ENCODE data around the gene SEC11C. TPM values are rescaled to one million over a fixed set of nuclear protein-coding genes. Genes with fewer than 3 reads are reported as not detected.

Gene SEC11C
- total RNA-seq, 1 experiment from 2014 or later: 50.9 TPM

Other genes starting within 250 kb of the SEC11C start
- not detected in 2 replicates for gene GRP, start 80.3 kb downstream of the SEC11C start, total RNA-seq (2014; rRNA removed; shearing (Covaris generic))
- gene RAX, start 133.6 kb downstream of the SEC11C start, total RNA-seq (2014; rRNA removed; shearing (Covaris generic)): not detected in 2 replicates
- gene CPLX4, start 178.8 kb downstream of the SEC11C start, total RNA-seq (2014; rRNA removed; shearing (Covaris generic)): not detected in 2 replicates
- gene LMAN1, start 219.4 kb downstream of the SEC11C start, total RNA-seq (2014; rRNA removed; shearing (Covaris generic)): 137 and 169 TPM in 2 replicates